A549 (cell line): ENCODE measurements around the gene PCBP3. TPM values are rescaled to one million over a fixed set of nuclear protein-coding genes. Genes with fewer than 3 reads are reported as not detected.

Experiments
- ATAC-seq, 2 experiments: fragments of 200-7000 bp in 1 of 2; fragments of >200 bp in 1 of 2; cut with Nextera tagmentation in 1 of 2; cut with Tn5 transposase in 1 of 2; 3 replicates each; pipeline versions ENCODE4 v1.8.0 to v1.9.1; 2018 to 2020; ENCODE audit warnings: mild to moderate bottlenecking in 1 of 2, moderate library complexity in 1 of 2
- CTCF ChIA-PET: fragments of 300-600 bp; sonication (Branson Sonifier 250); formaldehyde crosslinking; extraction: SDS; loops from one replicate; lab custom pipeline; 2021; ENCODE audit warnings: antibody characterized with exemption, inconsistent platforms; lab: Yijun Ruan, JAX
- POLR2A ChIA-PET: fragments of 350-600 bp; formaldehyde crosslinking; extraction: SDS; loops from one replicate; lab custom pipeline; 2021; ENCODE audit warnings: antibody characterized with exemption, inconsistent platforms; lab: Yijun Ruan, JAX
- DNase-seq, 2 experiments: peaks; one replicate each; pipeline versions ENCODE4 v3.0.0 to v3.0.0-alpha.2; 2011 to 2016; ENCODE audit warnings: low read depth in 1 of 2, low spot score in 1 of 2
- FAIRE-seq: peaks from 2 replicates; lab custom pipeline; 2011; peaks lifted over from hg19 to GRCh38; lab: Jason Lieb, UNC
- H3K27ac ChIP-seq, 2 experiments: fragments of >200 bp; sonication (Bioruptor Twin); formaldehyde crosslinking; 3 replicates each; pipeline ENCODE4 v1.5.1; 2016 to 2017
- H3K4me1 ChIP-seq: fragments of >200 bp; sonication (Bioruptor Twin); formaldehyde crosslinking; 3 replicates; pipeline ENCODE4 v1.6.1; 2016
- H3K4me2 ChIP-seq: fragments of >200 bp; sonication (Bioruptor Twin); formaldehyde crosslinking; 3 replicates; pipeline ENCODE4 v1.6.1; 2016
- H3K4me3 ChIP-seq: fragments of >200 bp; sonication (Bioruptor Twin); formaldehyde crosslinking; 3 replicates; pipeline ENCODE4 v1.5.1; 2016
- H3K9me3 ChIP-seq: fragments of >200 bp; sonication (Bioruptor Twin); formaldehyde crosslinking; 3 replicates; pipeline ENCODE4 v1.6.1; 2016
- ATOH8 ChIP-seq: fragments of 250-450 bp; sonication (Bioruptor Pico); IDR thresholded peaks from 2 replicates; pipeline ENCODE4 v1.5.0; 2020; ENCODE audit warnings: low read depth, mild to moderate bottlenecking, moderate library complexity
- CEBPB ChIP-seq, 2 experiments: fragments of >200 bp in 1 of 2; sonication (Bioruptor Twin) in 1 of 2; formaldehyde crosslinking in 1 of 2; IDR thresholded peaks; 2 replicates each; pipeline ENCODE4 v1.6.1; 2012 to 2016
- CHD2 ChIP-seq: fragments of 150-350 bp; IDR thresholded peaks from 2 replicates; pipeline ENCODE4 v1.6.1; 2014; ENCODE audit warnings: low read length; ENCODE audit not compliant: partially characterized antibody
- FOSB ChIP-seq: fragments of 250-450 bp; sonication (Bioruptor Pico); IDR thresholded peaks from 2 replicates; pipeline ENCODE4 v1.5.0; 2020; ENCODE audit warnings: mild to moderate bottlenecking, moderate library complexity
- HDAC2 ChIP-seq: fragments of 200-600 bp; sonication (generic); IDR thresholded peaks from 2 replicates; pipeline ENCODE4 v1.6.1; 2016
- HOXA7 ChIP-seq: fragments of 250-450 bp; sonication (Bioruptor Pico); IDR thresholded peaks from 2 replicates; pipeline ENCODE4 v1.5.0; 2020; ENCODE audit warnings: mild to moderate bottlenecking, moderate library complexity
- JUNB ChIP-seq: fragments of >200 bp; sonication (Bioruptor Twin); formaldehyde crosslinking; IDR thresholded peaks from 2 replicates; pipeline ENCODE4 v1.6.1; 2016
- KDM1A ChIP-seq: fragments of 200-600 bp; sonication (generic); IDR thresholded peaks from 2 replicates; pipeline ENCODE4 v1.6.1; 2016; ENCODE audit warnings: low read depth, mild to moderate bottlenecking
- PBX3 ChIP-seq: IDR thresholded peaks from 2 replicates; pipeline ENCODE4 v1.6.1; 2012
- POLR2A ChIP-seq: IDR thresholded peaks from 2 replicates; pipeline ENCODE4 v1.6.1; 2012; ENCODE audit warnings: mild to moderate bottlenecking, low read length
- RARB ChIP-seq: fragments of 250-450 bp; sonication (Bioruptor Pico); IDR thresholded peaks from 2 replicates; pipeline ENCODE4 v1.8.0; 2021; ENCODE audit warnings: mild to moderate bottlenecking, moderate library complexity
- RCOR1 ChIP-seq: fragments of 150-350 bp; IDR thresholded peaks from 2 replicates; pipeline ENCODE4 v1.6.1; 2014; ENCODE audit warnings: antibody characterized with exemption, low read length, low read depth
- RNF2 ChIP-seq: fragments of 200-600 bp; sonication (generic); IDR thresholded peaks from 2 replicates; pipeline ENCODE4 v1.6.1; 2016; ENCODE audit warnings: low read depth, mild to moderate bottlenecking, antibody characterized with exemption, moderate library complexity, borderline replicate concordance
- SREBF2 ChIP-seq: fragments of 450-650 bp; IDR thresholded peaks from 2 replicates; pipeline ENCODE4 v1.6.1; 2014; ENCODE audit warnings: mild to moderate bottlenecking, moderate library complexity
- TFCP2L1 ChIP-seq: fragments of 250-450 bp; sonication (Bioruptor Pico); IDR thresholded peaks from 2 replicates; pipeline ENCODE4 v1.5.0; 2021; ENCODE audit warnings: mild to moderate bottlenecking
- ZC3H11A ChIP-seq: fragments of 450-650 bp; IDR thresholded peaks from 2 replicates; pipeline ENCODE4 v1.6.1; 2014; ENCODE audit warnings: antibody characterized with exemption, mild to moderate bottlenecking
- WGBS: methylation state at CpG from one replicate; pipeline ENCODE4 v1.1.6; 2017; ENCODE audit errors: missing lambda C conversion rate; 5-methylcytosine and 5-hydroxymethylcytosine counted together
- polyA plus RNA-seq, 4 experiments: library from polyadenylated mRNA; depleted of rRNA in 3 of 4; stranded (reverse); fragments of >200 nt; fragmentation: RNase III in 1 of 4; extraction: RNeasy Plus Mini Kit Qiagen cat#74134 plus additional on column Dnase treatment in 1 of 4; gene quantifications; 2 replicates in 3 of 4; 3 replicates in 1 of 4; pipeline ENCODE4 v1.2.3, GENCODE V29; 2011 to 2017
- TF ChIP-seq, protein P1 (sequence below): fragments of 250-450 bp; sonication (Bioruptor Pico); IDR thresholded peaks from 2 replicates; pipeline ENCODE4 v1.5.0; 2021; ENCODE audit warnings: mild to moderate bottlenecking, moderate library complexity, borderline replicate concordance
- TF ChIP-seq, protein P2 (sequence below): fragments of 450-650 bp; IDR thresholded peaks from 2 replicates; pipeline ENCODE4 v1.6.1; 2014; ENCODE audit warnings: antibody characterized with exemption

Gene PCBP3
- polyA plus RNA-seq, 2 of the 4 experiments (the other 2 are of a cell fraction), result 0.30 to 0.34 TPM

DNA sequence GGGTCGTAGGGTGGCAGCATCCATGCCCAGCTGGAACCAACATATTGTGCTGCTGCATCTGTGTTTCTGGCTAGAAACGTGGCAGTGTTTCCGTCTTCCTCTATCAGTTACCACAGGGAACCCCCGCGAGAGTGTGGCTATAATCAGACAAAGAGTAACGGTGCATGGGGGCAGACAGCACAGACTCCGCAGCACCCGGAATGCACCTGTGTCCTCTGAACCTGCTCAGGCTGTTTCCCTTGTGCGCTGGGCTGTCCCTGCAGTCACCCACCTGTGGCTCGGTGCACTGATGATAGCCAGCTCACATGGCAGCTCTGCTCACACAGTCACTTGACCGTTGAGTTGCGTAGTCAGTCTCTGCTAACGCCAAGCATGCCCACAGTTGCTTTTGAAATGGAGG lies 11.4 kb upstream of the PCBP3 start:
- ATAC-seq (no peak), FAIRE-seq (no peak), DNase-seq (no peak)
- POLR2A ChIA-PET, result no interaction called here
- Histone ChIP-seq H3K9me3 (no peaks in the 10 kb centered on the region), H3K4me2 (no peak overlapping the region), H3K4me3 (no peak overlapping the region), H3K4me1 (no peaks in the 10 kb centered on the region), H3K27ac (no peak overlapping the region)
- 83% methylated on average over 4 of the region's 13 CpGs for WGBS
- CTCF ChIA-PET, result no interaction called here
- TF ChIP-seq, protein P1, sequence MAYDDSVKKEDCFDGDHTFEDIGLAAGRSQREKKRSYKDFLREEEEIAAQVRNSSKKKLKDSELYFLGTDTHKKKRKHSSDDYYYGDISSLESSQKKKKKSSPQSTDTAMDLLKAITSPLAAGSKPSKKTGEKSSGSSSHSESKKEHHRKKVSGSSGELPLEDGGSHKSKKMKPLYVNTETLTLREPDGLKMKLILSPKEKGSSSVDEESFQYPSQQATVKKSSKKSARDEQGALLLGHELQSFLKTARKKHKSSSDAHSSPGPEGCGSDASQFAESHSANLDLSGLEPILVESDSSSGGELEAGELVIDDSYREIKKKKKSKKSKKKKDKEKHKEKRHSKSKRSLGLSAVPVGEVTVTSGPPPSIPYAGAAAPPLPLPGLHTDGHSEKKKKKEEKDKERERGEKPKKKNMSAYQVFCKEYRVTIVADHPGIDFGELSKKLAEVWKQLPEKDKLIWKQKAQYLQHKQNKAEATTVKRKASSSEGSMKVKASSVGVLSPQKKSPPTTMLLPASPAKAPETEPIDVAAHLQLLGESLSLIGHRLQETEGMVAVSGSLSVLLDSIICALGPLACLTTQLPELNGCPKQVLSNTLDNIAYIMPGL (CRISPR knock-in tag), result no peak
- TF ChIP-seq SREBF2 (no peak), FOSB (no peak), POLR2A (no peak), ATOH8 (CRISPR knock-in tag) (no peak)
- TF ChIP-seq, protein P2, sequence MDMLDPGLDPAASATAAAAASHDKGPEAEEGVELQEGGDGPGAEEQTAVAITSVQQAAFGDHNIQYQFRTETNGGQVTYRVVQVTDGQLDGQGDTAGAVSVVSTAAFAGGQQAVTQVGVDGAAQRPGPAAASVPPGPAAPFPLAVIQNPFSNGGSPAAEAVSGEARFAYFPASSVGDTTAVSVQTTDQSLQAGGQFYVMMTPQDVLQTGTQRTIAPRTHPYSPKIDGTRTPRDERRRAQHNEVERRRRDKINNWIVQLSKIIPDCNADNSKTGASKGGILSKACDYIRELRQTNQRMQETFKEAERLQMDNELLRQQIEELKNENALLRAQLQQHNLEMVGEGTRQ, result no peak

DNA sequence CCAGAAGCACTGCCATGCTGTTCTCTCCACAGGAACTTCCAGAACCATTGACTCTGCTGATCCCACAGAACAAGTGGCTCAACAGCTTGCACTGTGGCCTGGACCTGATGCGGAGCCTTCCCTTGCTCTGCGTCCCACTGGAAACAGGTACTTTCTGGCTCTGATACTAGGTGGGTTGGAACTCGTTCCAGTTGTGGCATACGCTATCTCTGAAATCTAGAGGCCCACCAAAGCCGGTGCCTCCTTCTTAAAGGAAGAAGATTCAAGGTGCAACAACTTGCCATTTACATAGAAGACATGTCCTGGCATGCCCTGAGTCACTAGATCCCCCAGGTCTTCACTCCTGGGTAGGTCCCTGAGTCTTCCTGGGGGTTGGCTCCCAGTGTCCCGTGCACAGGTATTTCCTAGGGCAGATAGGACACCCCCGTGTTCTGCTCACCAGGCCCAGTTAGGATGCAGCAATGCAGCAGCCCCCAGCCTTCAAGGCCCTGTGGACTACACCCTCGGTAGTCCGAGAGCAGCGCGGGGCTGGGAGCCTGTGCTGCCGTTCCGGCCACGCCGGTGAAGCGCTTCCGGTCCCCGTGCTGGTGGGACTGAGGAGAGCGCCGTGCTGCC lies 10.8 kb upstream of the PCBP3 start:
- FAIRE-seq (no peak), DNase-seq (no peak), ATAC-seq (no peak)
- ChIA-PET POLR2A (no interaction called here), CTCF (no interaction called here)
- WGBS, result 82% methylated on average over 9 of the region's 20 CpGs
- Histone ChIP-seq H3K9me3 (no peaks in the 10 kb centered on the region), H3K4me3 (no peak overlapping the region), H3K4me1 (no peaks in the 10 kb centered on the region), H3K4me2 (no peak overlapping the region), H3K27ac (peak overlapping the region in 1 of 2 experiments; percentile 33; a peak in 1 of 6 replicates)
- no peak for TF ChIP-seq TFCP2L1 (CRISPR knock-in tag)
- no peak for TF ChIP-seq PBX3
- TF ChIP-seq KDM1A, result no peak
- no peak for TF ChIP-seq HDAC2
- TF ChIP-seq HOXA7 (CRISPR knock-in tag), result no peak
- no peak for TF ChIP-seq ZC3H11A
- no peak for TF ChIP-seq CEBPB (IDR thresholded peaks at IDR 0.05)
- no peak for TF ChIP-seq RCOR1

GRCh38 chr21:45634511-45635183 lies 8.9 kb upstream of the PCBP3 start:
- CTCF ChIA-PET, result interaction anchor here (0.8 kb wide), 1 partner anchor 38 kb away, joined by 3 read pairs; no protein-coding TSS in a partner anchor
- Histone ChIP-seq H3K4me2 (no peak overlapping the region), H3K9me3 (no peaks in the 10 kb centered on the region), H3K4me3 (no peak overlapping the region), H3K27ac (no peak overlapping the region), H3K4me1 (no peaks in the 10 kb centered on the region)
- 66% methylated on average over 12 of the region's 18 CpGs for WGBS
- POLR2A ChIA-PET, result no interaction called here
- TF ChIP-seq RARB, result no peak
- no peak for TF ChIP-seq RNF2
- no peak for TF ChIP-seq CHD2
- TF ChIP-seq JUNB, result no peak
- ATAC-seq, result no peak
- FAIRE-seq, result no peak
- DNase-seq, result no peak
